B cell (primary cell): ENCODE results near the gene CNTNAP4. TPM values are rescaled to one million over a fixed set of nuclear protein-coding genes. Genes with fewer than 3 reads are reported as not detected.

Experiments
- ATAC-seq: fragments of 200-7000 bp; cut with Tn5 transposase; one replicate; pipeline ENCODE4 v1.10.0; 2021; ENCODE audit warnings: low read depth, mild to moderate bottlenecking, moderate number of reproducible peaks, moderate library complexity
- CTCF ChIA-PET: fragments of 350-600 bp; sonication (Branson Sonifier 250); formaldehyde crosslinking; loops from one replicate; lab custom pipeline; 2021; ENCODE audit warnings: antibody characterized with exemption, inconsistent platforms; lab: Charles Lee
- POLR2A ChIA-PET: fragments of 350-600 bp; sonication (Branson Sonifier 250); formaldehyde crosslinking; loops from one replicate; lab custom pipeline; 2021; ENCODE audit warnings: antibody characterized with exemption; lab: Charles Lee
- DNase-seq: peaks from one replicate; pipeline ENCODE4 v3.0.0; 2013
- H2AFZ ChIP-seq: 2 replicates; pipeline ENCODE4 v1.6.1; 2012; ENCODE audit warnings: mild to moderate bottlenecking, low read depth, low read length; ENCODE audit not compliant: insufficient read depth, poor library complexity, severe bottlenecking
- H3K27ac ChIP-seq, 2 donors: 1 replicate in 1 of 2; 2 replicates in 1 of 2; pipeline ENCODE4 v1.5.1; 2012 to 2013; ENCODE audit warnings: low read length in 2 of 2, mild to moderate bottlenecking in 2 of 2, moderate library complexity in 1 of 2
- H3K27me3 ChIP-seq, 4 experiments: fragments of 200-600 bp in 1 of 4; sonication (generic) in 1 of 4; replicated peaks in 1 of 4; 1 replicate in 2 of 4; 2 replicates in 2 of 4; pipeline versions ENCODE4 v1.6.1 to v1.7.0; 2013 to 2016; ENCODE audit warnings: low read length in 3 of 4, mild to moderate bottlenecking in 2 of 4, mixed read lengths in 1 of 4, moderate library complexity in 1 of 4; ENCODE audit not compliant: insufficient read depth in 4 of 4, control insufficient read depth in 3 of 4; ENCODE audit errors: control extremely low read depth in 1 of 4
- H3K36me3 ChIP-seq, 2 experiments: replicated peaks in 1 of 2; 1 replicate in 1 of 2; 2 replicates in 1 of 2; pipeline versions ENCODE4 v1.6.1 to v1.7.1; 2013; ENCODE audit warnings: low read length in 1 of 2; ENCODE audit not compliant: insufficient read depth in 2 of 2, control insufficient read depth in 1 of 2; ENCODE audit errors: control extremely low read depth in 1 of 2, extremely low read depth in 1 of 2
- H3K4me1 ChIP-seq, 2 donors: fragments of 200-600 bp in 1 of 2; sonication (generic) in 1 of 2; 1 replicate in 1 of 2; 2 replicates in 1 of 2; pipeline versions ENCODE4 v1.5.1 to v1.6.1; 2013 to 2017; ENCODE audit warnings: low read length in 2 of 2; ENCODE audit not compliant: control insufficient read depth in 2 of 2, insufficient read depth in 2 of 2
- H3K4me2 ChIP-seq: replicated peaks from 2 replicates; pipeline ENCODE3; 2012; ENCODE audit warnings: mild to moderate bottlenecking, low read depth, low read length; ENCODE audit not compliant: poor library complexity, severe bottlenecking
- H3K4me3 ChIP-seq, 5 experiments: fragments of 200-600 bp in 1 of 5; sonication (generic) in 1 of 5; 1 replicate in 3 of 5; 2 replicates in 2 of 5; pipeline versions ENCODE4 v1.5.1 to v1.7.0; 2011 to 2016; ENCODE audit warnings: low read length in 4 of 5, mild to moderate bottlenecking in 4 of 5, low read depth in 2 of 5, control low read depth in 1 of 5, moderate library complexity in 1 of 5; ENCODE audit not compliant: insufficient read depth in 1 of 5; ENCODE audit errors: control extremely low read depth in 1 of 5, extremely low read depth in 1 of 5
- H3K79me2 ChIP-seq: fragments of 200-600 bp; sonication (generic); one replicate; pipeline ENCODE4 v1.6.0; 2016; ENCODE audit warnings: low read length; ENCODE audit not compliant: control insufficient read depth, insufficient read depth
- H3K9ac ChIP-seq: fragments of 200-600 bp; sonication (generic); 2 replicates; pipeline ENCODE4 v1.6.1; 2017; ENCODE audit warnings: mild to moderate bottlenecking, low read length, moderate library complexity
- H3K9me3 ChIP-seq, 3 donors: one replicate each; pipeline versions ENCODE4 v1.6.1 to v1.7.1; 2013; ENCODE audit warnings: low read length in 2 of 3; ENCODE audit not compliant: control insufficient read depth in 2 of 3, insufficient read depth in 1 of 3; ENCODE audit errors: control extremely low read depth in 1 of 3
- H4K20me1 ChIP-seq: 2 replicates; pipeline ENCODE4 v1.6.0; 2012; ENCODE audit warnings: mild to moderate bottlenecking, low read length; ENCODE audit not compliant: insufficient read depth, control insufficient read depth, poor library complexity, severe bottlenecking
- H3K27ac Mint-ChIP-seq: one replicate; pipeline ENCODE4 v1.8.0; 2021; ENCODE audit warnings: mixed read lengths
- H3K27me3 Mint-ChIP-seq: one replicate; pipeline ENCODE4 v1.8.0; 2021; ENCODE audit warnings: mixed read lengths
- H3K4me1 Mint-ChIP-seq: one replicate; pipeline ENCODE4 v1.8.0; 2021; ENCODE audit warnings: mixed read lengths
- H3K4me3 Mint-ChIP-seq: one replicate; pipeline ENCODE4 v1.8.0; 2021; ENCODE audit warnings: mixed read lengths
- H3K9me3 Mint-ChIP-seq: one replicate; pipeline ENCODE4 v1.8.0; 2022; ENCODE audit warnings: mixed read lengths; ENCODE audit not compliant: insufficient read depth
- CTCF ChIP-seq: fragments of 200-600 bp; IDR thresholded peaks from one replicate; pipeline ENCODE4 v1.8.0; 2022; ENCODE audit warnings: antibody characterized with exemption, mild to moderate bottlenecking
- EZH2 ChIP-seq: IDR thresholded peaks from 2 replicates; pipeline ENCODE4 v1.6.1; 2012; ENCODE audit warnings: borderline replicate concordance, low read depth, mild to moderate bottlenecking, moderate library complexity, low read length; ENCODE audit not compliant: insufficient read depth, poor library complexity, severe bottlenecking
- WGBS: methylation state at CpG from one replicate; pipeline ENCODE4 v1.1.5; 2013; ENCODE audit warnings: missing lambda C conversion rate; ENCODE audit not compliant: insufficient coverage; 5-methylcytosine and 5-hydroxymethylcytosine counted together
- intact Hi-C: fragments of 100-400 bp; cut with micrococcal nuclease; formaldehyde crosslinking; loops from one replicate; pipeline ENCODE4 v1.10.0; 2022
- polyA plus RNA-seq: library from polyadenylated mRNA; depleted of rRNA; stranded (reverse); fragments of >200 nt; gene quantifications from 2 replicates; pipeline ENCODE4 v1.2.3, GENCODE V29; 2012
- total RNA-seq, 2 donors: library from RNA; stranded (reverse); fragments of 120-200 nt in 1 of 2; gene quantifications; 1 replicate in 1 of 2; 2 replicates in 1 of 2; pipeline versions ENCODE4 v1.2.3 to v1.2.4, GENCODE V29; 2013 to 2022

The CNTNAP4 gene
- total and polyA plus RNA-seq, 2 donors (not counting 1 experiment from before 2014, with no cell fraction given) = 0.06 TPM; not detected in 1

GRCh38 chr16:76445815-76446214 lies 168.6 kb downstream of the CNTNAP4 start:
- Histone ChIP-seq H3K36me3 (no peaks in the 10 kb centered on the region), H3K9ac (no peak overlapping the region), H2AFZ (no peak overlapping the region), H3K9me3 (no peaks in the 10 kb centered on the region), H3K4me3 (no peak overlapping the region), H3K27me3 (no peaks in the 10 kb centered on the region), H3K4me1 (no peaks in the 10 kb centered on the region), H3K4me2 (no peak overlapping the region), H3K27ac (no peak overlapping the region), H3K79me2 (no peaks in the 10 kb centered on the region), H4K20me1 (no peaks in the 10 kb centered on the region)
- no peak overlapping the region for H3K4me3 Mint-ChIP-seq
- no peak for TF ChIP-seq CTCF
- no peak for TF ChIP-seq EZH2
- intact Hi-C loops = no loop called here
- no peaks in the 10 kb centered on the region for H3K27me3 Mint-ChIP-seq
- H3K4me1 Mint-ChIP-seq = no peaks in the 10 kb centered on the region
- DNase-seq = no peak
- CTCF ChIA-PET = interaction anchor here (1.1 kb wide), 1 partner anchor 10 kb away, joined by 3 read pairs; no protein-coding TSS in a partner anchor
- POLR2A ChIA-PET = no interaction called here
- H3K27ac Mint-ChIP-seq = no peak overlapping the region
- ATAC-seq = no peak
- H3K9me3 Mint-ChIP-seq = no peaks in the 10 kb centered on the region
- WGBS = no CpG with 5 or more reads among the region's 3 CpGs

- CTCF ChIA-PET = interaction anchor here (1.1 kb wide), 1 partner anchor 10 kb away, joined by 3 read pairs; no protein-coding TSS in a partner anchor
- DNase-seq (no peak), ATAC-seq (no peak)
- no peaks in the 10 kb centered on the region for H3K27me3 Mint-ChIP-seq
- intact Hi-C loops = no loop called here
- Histone ChIP-seq H3K4me3 (no peak overlapping the region), H3K27ac (no peak overlapping the region), H3K4me2 (no peak overlapping the region), H2AFZ (no peak overlapping the region), H3K4me1 (no peaks in the 10 kb centered on the region), H3K9me3 (no peaks in the 10 kb centered on the region), H3K9ac (no peak overlapping the region), H3K27me3 (no peaks in the 10 kb centered on the region), H3K79me2 (no peaks in the 10 kb centered on the region), H4K20me1 (no peaks in the 10 kb centered on the region), H3K36me3 (no peaks in the 10 kb centered on the region)
- no peak for TF ChIP-seq EZH2
- TF ChIP-seq CTCF = no peak
- H3K9me3 Mint-ChIP-seq = no peaks in the 10 kb centered on the region
- H3K27ac Mint-ChIP-seq = no peak overlapping the region
- no peak overlapping the region for H3K4me3 Mint-ChIP-seq
- POLR2A ChIA-PET = no interaction called here
- H3K4me1 Mint-ChIP-seq = no peaks in the 10 kb centered on the region
- WGBS = 58% methylated on average over 2 of the region's 3 CpGs
These were observed 169.1 kb downstream of the CNTNAP4 start for GRCh38 chr16:76446251-76446650.
